A673 (cell line): ENCODE data around the gene HOOK2.

Experiments used
- EZH2 ChIP-seq: fragments of 200-600 bp; sonication (generic); IDR thresholded peaks from 2 replicates; pipeline ENCODE4 v1.6.1; 2017; ENCODE audit warnings: borderline replicate concordance, low read depth, mild to moderate bottlenecking, mixed read lengths, antibody characterized with exemption, low read length; ENCODE audit not compliant: poor library complexity, severe bottlenecking
- TF ChIP-seq, protein P1 (sequence below): fragments of 300-800, 200-600 bp; sonication (generic); conservative IDR thresholded peaks from 2 replicates; pipeline ENCODE4 v1.5.1; 2017; ENCODE audit warnings: low read depth, mild to moderate bottlenecking, antibody characterized with exemption, low read length, moderate library complexity, mixed read lengths

DNA sequence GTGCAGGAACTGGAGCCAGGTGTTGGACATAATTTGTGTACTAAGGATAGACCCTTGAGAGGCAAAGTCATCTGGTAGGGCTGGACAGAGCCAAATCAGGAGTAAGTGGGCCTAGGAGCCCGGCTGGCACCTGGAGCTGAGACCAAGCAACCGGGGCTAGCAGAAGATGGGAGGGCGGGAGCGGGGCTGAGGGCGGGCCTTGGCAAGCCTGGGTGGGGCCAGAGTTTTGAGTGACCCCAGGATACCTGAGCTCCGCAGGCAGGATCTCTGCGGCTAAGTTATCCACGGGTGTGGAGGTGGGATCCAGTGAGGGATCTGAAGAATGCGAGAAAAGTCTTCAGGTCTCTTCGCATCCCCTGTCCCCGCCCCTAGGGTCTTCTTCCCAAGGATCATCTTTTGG, 8.2 kb downstream of the HOOK2 start:
- TF ChIP-seq, protein P1, sequence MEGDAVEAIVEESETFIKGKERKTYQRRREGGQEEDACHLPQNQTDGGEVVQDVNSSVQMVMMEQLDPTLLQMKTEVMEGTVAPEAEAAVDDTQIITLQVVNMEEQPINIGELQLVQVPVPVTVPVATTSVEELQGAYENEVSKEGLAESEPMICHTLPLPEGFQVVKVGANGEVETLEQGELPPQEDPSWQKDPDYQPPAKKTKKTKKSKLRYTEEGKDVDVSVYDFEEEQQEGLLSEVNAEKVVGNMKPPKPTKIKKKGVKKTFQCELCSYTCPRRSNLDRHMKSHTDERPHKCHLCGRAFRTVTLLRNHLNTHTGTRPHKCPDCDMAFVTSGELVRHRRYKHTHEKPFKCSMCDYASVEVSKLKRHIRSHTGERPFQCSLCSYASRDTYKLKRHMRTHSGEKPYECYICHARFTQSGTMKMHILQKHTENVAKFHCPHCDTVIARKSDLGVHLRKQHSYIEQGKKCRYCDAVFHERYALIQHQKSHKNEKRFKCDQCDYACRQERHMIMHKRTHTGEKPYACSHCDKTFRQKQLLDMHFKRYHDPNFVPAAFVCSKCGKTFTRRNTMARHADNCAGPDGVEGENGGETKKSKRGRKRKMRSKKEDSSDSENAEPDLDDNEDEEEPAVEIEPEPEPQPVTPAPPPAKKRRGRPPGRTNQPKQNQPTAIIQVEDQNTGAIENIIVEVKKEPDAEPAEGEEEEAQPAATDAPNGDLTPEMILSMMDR, result no peak
- no peak for TF ChIP-seq EZH2
